Caco-2 (cell line): ENCODE measurements around the gene MAGEA4. TPM values are rescaled to one million over a fixed set of nuclear protein-coding genes. Genes with fewer than 3 reads are reported as not detected.

ENCODE experiments used
- BruUV-seq: library from RNA; stranded (reverse); fragments of 400-500 nt; replicated peaks from 2 replicates; lab custom pipeline; 2021; lab: Mats Ljungman, UMichigan
- CTCF ChIA-PET: fragments of 300-600 bp; sonication (Branson Sonifier 250); formaldehyde crosslinking; loops from one replicate; lab custom pipeline; 2022; ENCODE audit warnings: antibody characterized with exemption; lab: Charles Lee
- POLR2A ChIA-PET: fragments of 300-600 bp; sonication (Branson Sonifier 250); formaldehyde crosslinking; loops from one replicate; lab custom pipeline; 2022; ENCODE audit warnings: antibody characterized with exemption; lab: Charles Lee
- DNase-seq, 2 experiments: peaks; one replicate each; pipeline versions ENCODE4 v3.0.0 to v3.0.0-alpha.2; 2020 to 2022
- H3K27me3 ChIP-seq: replicated peaks from 2 replicates; pipeline ENCODE4 v1.6.0; 2011; ENCODE audit warnings: low read length; ENCODE audit not compliant: control insufficient read depth, insufficient read depth
- H3K36me3 ChIP-seq: 2 replicates; pipeline ENCODE4 v1.5.1; 2011; ENCODE audit warnings: low read length; ENCODE audit not compliant: control insufficient read depth, insufficient read depth
- H3K4me1 ChIP-seq: fragments of 250-450 bp; sonication (Bioruptor Pico); 2 replicates; pipeline ENCODE4 v1.5.1; 2020; ENCODE audit warnings: mild to moderate bottlenecking
- H3K4me3 ChIP-seq: 2 replicates; pipeline ENCODE4 v1.5.1; 2011; ENCODE audit warnings: low read depth, mild to moderate bottlenecking, control low read depth, low read length
- H3K9me3 ChIP-seq: fragments of 250-450 bp; sonication (Bioruptor Pico); 2 replicates; pipeline ENCODE4 v1.5.1; 2020; ENCODE audit warnings: mild to moderate bottlenecking, moderate library complexity
- H3K27ac Mint-ChIP-seq: one replicate; pipeline ENCODE4 v1.8.0; 2022; ENCODE audit warnings: mixed read lengths; ENCODE audit not compliant: unreplicated experiment
- H3K27me3 Mint-ChIP-seq: one replicate; pipeline ENCODE4 v1.8.0; 2022; ENCODE audit warnings: mixed read lengths; ENCODE audit not compliant: insufficient read depth, unreplicated experiment
- H3K36me3 Mint-ChIP-seq: one replicate; pipeline ENCODE4 v1.8.0; 2022; ENCODE audit warnings: mild to moderate bottlenecking, mixed read lengths; ENCODE audit not compliant: insufficient read depth, unreplicated experiment
- H3K4me1 Mint-ChIP-seq: one replicate; pipeline ENCODE4 v1.8.0; 2022; ENCODE audit warnings: low read depth, mixed read lengths; ENCODE audit not compliant: unreplicated experiment
- H3K4me3 Mint-ChIP-seq: one replicate; pipeline ENCODE4 v1.8.0; 2022; ENCODE audit warnings: mild to moderate bottlenecking, moderate library complexity, mixed read lengths; ENCODE audit not compliant: unreplicated experiment
- H3K9me3 Mint-ChIP-seq: one replicate; pipeline ENCODE4 v1.8.0; 2022; ENCODE audit warnings: mixed read lengths; ENCODE audit not compliant: unreplicated experiment
- intact Hi-C: fragments of 100-400 bp; cut with micrococcal nuclease; formaldehyde crosslinking; loops from one replicate; pipeline ENCODE4 v1.10.0; 2022; ENCODE audit not compliant: unreplicated experiment
- microRNA-seq: library from miRNA; unstranded; fragments of <30 nt; microRNA quantifications from one replicate; pipeline ENCODE4 v1.2.0, GENCODE V29; 2022
- total RNA-seq: library from RNA; stranded (reverse); gene quantifications from 2 replicates; pipeline ENCODE4 v1.2.3, GENCODE V29; 2022
- TF ChIP-seq, protein P1 (sequence below), 2 experiments: fragments of 200-600 bp in 1 of 2; IDR thresholded peaks; 1 replicate in 1 of 2; 2 replicates in 1 of 2; pipeline versions ENCODE4 v1.5.1 to v1.8.0; 2011 to 2022; ENCODE audit warnings: antibody characterized with exemption in 1 of 2, control low read depth in 1 of 2, inconsistent platforms in 1 of 2, low read depth in 1 of 2, low read length in 1 of 2, mild to moderate bottlenecking in 1 of 2, moderate library complexity in 1 of 2; ENCODE audit not compliant: insufficient read depth in 1 of 2, severe bottlenecking in 1 of 2, unreplicated experiment in 1 of 2

MAGEA4 gene
- total RNA-seq, 1 experiment from 2014 or later, result not detected

DNA sequence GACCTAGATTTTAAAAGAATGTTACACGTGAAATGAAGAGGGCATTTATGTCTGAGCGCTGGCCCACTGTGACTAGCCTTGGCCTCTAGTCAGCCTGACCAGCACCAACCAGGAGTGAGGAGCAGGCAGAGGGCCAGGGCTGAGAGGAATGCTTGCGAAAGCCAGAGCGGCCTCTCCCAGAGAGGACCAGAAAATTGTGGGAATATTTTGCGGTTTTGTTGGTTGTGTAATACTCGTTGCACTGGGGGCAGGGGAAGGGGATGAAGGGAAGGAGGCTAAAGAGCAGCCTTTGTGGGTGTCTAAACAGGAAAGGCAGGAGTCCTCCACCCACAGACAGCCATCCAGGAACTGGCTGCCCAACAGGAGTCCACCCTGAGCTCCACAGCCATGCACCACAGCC, 58.0 kb downstream of the MAGEA4 start:
- no TSS peak for BruUV-seq
- H3K36me3 ChIP-seq, result no peaks in the 10 kb centered on the region
- intact Hi-C loops, result loop anchor here (10.0 kb wide), 1 partner anchor 74 kb away; no protein-coding TSS in a partner anchor
- H3K27ac Mint-ChIP-seq, result no peak overlapping the region
- H3K9me3 ChIP-seq, result no peaks in the 10 kb centered on the region
- H3K4me3 ChIP-seq, result no peak overlapping the region
- no peaks in the 10 kb centered on the region for H3K27me3 ChIP-seq
- peak in 1 of 2 experiments; percentile 22 for DNase-seq
- no peak overlapping the region for H3K4me3 Mint-ChIP-seq
- H3K4me1 ChIP-seq, result peaks cover 3% of the 10 kb centered on the region; the same call in 1 of the 2 replicates
- no peaks in the 10 kb centered on the region for H3K9me3 Mint-ChIP-seq
- TF ChIP-seq, protein P1, sequence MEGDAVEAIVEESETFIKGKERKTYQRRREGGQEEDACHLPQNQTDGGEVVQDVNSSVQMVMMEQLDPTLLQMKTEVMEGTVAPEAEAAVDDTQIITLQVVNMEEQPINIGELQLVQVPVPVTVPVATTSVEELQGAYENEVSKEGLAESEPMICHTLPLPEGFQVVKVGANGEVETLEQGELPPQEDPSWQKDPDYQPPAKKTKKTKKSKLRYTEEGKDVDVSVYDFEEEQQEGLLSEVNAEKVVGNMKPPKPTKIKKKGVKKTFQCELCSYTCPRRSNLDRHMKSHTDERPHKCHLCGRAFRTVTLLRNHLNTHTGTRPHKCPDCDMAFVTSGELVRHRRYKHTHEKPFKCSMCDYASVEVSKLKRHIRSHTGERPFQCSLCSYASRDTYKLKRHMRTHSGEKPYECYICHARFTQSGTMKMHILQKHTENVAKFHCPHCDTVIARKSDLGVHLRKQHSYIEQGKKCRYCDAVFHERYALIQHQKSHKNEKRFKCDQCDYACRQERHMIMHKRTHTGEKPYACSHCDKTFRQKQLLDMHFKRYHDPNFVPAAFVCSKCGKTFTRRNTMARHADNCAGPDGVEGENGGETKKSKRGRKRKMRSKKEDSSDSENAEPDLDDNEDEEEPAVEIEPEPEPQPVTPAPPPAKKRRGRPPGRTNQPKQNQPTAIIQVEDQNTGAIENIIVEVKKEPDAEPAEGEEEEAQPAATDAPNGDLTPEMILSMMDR (IDR thresholded peaks at IDR 0.05; ENCODE audit: insufficient read depth in 1 of 2, low read depth in 1 of 2, low read length in 1 of 2, severe bottlenecking in 1 of 2, unreplicated experiment in 1 of 2), result no peak
- no peaks in the 10 kb centered on the region for H3K27me3 Mint-ChIP-seq
- POLR2A ChIA-PET, result interaction anchor here (0.6 kb wide), 1 partner anchor 12 kb away, joined by 4 read pairs; no protein-coding TSS in a partner anchor
- CTCF ChIA-PET, result no interaction called here
- peaks cover 16% of the 10 kb centered on the region for H3K36me3 Mint-ChIP-seq
- H3K4me1 Mint-ChIP-seq, result no peaks in the 10 kb centered on the region

DNA sequence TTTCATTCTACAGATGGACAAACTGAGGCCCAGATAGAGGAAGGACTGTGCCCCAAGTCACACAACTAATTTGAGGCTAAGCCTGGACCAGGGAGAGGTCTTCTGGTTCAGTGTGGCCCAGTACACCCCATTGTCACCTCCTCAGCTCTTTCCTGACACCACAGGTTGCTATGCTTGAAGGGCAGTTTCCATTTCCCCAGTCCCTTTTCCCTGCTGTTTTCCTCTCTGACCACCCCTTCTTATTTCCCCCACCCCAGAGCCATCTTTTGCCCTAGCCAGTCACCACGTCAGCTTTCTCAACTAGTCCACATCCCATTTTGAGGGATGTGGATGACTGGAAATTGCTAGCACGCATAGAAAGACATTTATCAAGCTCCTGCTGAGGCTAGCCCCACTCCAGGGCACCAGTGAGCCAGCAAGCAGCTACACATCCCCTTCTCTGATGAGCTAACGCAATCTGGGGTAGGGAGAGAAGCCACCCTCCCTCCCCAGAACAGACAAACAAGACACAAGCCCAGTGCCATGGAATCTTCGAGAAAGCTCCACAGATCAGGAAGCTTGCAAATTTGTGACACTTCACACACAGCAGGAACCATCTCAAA, 60.5 kb downstream of the MAGEA4 start:
- H3K9me3 ChIP-seq, result no peaks in the 10 kb centered on the region
- Mint-ChIP-seq H3K27ac (no peak overlapping the region), H3K4me3 (peak overlapping the region; percentile 76), H3K36me3 (peaks cover 22% of the 10 kb centered on the region), H3K9me3 (no peaks in the 10 kb centered on the region), H3K4me1 (peaks cover 7% of the 10 kb centered on the region), H3K27me3 (no peaks in the 10 kb centered on the region)
- no peaks in the 10 kb centered on the region for H3K36me3 ChIP-seq
- CTCF ChIA-PET, result interaction anchor here (0.8 kb wide), 1 partner anchor 14 kb away, joined by 4 read pairs; no protein-coding TSS in a partner anchor
- H3K27me3 ChIP-seq, result no peaks in the 10 kb centered on the region
- no TSS peak for BruUV-seq
- POLR2A ChIA-PET, result no interaction called here
- no peak for DNase-seq
- peaks cover 3% of the 10 kb centered on the region; the same call in 1 of the 2 replicates for H3K4me1 ChIP-seq
- TF ChIP-seq, protein P1 (IDR thresholded peaks at IDR 0.05; ENCODE audit: insufficient read depth in 1 of 2, low read depth in 1 of 2, low read length in 1 of 2, severe bottlenecking in 1 of 2, unreplicated experiment in 1 of 2), result no peak
- H3K4me3 ChIP-seq, result peak overlapping the region; percentile 63
- intact Hi-C loops, result loop anchor here (10.0 kb wide), 1 partner anchor 72 kb away; no protein-coding TSS in a partner anchor

DNA sequence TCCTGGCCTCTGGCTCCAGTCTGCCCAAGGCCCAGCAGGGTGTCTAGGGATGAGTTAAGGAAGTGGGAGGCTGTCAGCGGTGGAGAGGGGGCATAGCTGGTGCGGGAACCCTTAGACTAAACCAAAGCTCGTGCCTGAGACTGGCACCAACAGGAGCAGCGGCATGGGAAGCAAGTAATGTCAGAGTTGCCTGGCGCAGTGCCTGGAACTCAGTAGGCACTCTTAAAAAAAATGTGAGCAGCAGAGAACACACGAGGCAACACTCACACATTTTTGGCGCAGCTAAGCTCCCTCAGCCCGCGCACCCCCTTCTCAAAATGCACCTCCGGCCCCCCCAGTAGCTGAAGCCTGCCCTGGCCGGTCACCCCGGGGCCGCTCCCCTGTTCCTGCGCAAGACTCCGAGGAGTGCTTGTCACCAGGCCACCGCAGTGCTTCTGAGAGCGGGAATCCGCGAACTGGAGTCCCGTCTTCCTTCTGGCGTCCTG, 61.2 kb downstream of the MAGEA4 start:
- BruUV-seq, result no TSS peak
- Histone ChIP-seq H3K27me3 (no peaks in the 10 kb centered on the region), H3K4me3 (peak overlapping the region; percentile 63), H3K4me1 (peaks cover 3% of the 10 kb centered on the region; the same call in 1 of the 2 replicates), H3K9me3 (no peaks in the 10 kb centered on the region), H3K36me3 (no peaks in the 10 kb centered on the region)
- TF ChIP-seq, protein P1 (IDR thresholded peaks at IDR 0.05; ENCODE audit: insufficient read depth in 1 of 2, low read depth in 1 of 2, low read length in 1 of 2, severe bottlenecking in 1 of 2, unreplicated experiment in 1 of 2), result no peak
- Mint-ChIP-seq H3K27ac (peak overlapping the region; percentile 55), H3K9me3 (no peaks in the 10 kb centered on the region), H3K27me3 (no peaks in the 10 kb centered on the region), H3K4me1 (peaks cover 7% of the 10 kb centered on the region), H3K36me3 (peaks cover 16% of the 10 kb centered on the region), H3K4me3 (peak overlapping the region; percentile 76)
- DNase-seq, result peak in 1 of 2 experiments; percentile 17
- CTCF ChIA-PET, result interaction anchor here (0.8 kb wide), 1 partner anchor 15 kb away, joined by 4 read pairs; no protein-coding TSS in a partner anchor
- POLR2A ChIA-PET, result interaction anchor here (0.7 kb wide), 1 partner anchor 1301 kb away, joined by 9 read pairs; no protein-coding TSS in a partner anchor
- intact Hi-C loops, result loop anchor here (1.0 to 10.0 kb wide), 3 partner anchors 15 to 71 kb away; no protein-coding TSS in a partner anchor

Small RNA genes lying within 50 kb of the gene (microRNA-seq; reads per million reads assigned to microRNA genes)
- 1,624 reads per million, percentile 91 among the genes with 10 or more reads in this experiment for gene MIR224
- gene MIR452, result 872 reads per million, percentile 86 among the genes with 10 or more reads in this experiment

Other genes with a start within 250 kb of the MAGEA4 start
- gene PRRG3, start 217.4 kb upstream of the MAGEA4 start, total RNA-seq, result not detected in 2 replicates
- gene FATE1, start 196.9 kb upstream of the MAGEA4 start, total RNA-seq, result not detected in 2 replicates
- not detected in 2 replicates for gene CNGA2, start 178.1 kb upstream of the MAGEA4 start, total RNA-seq
- gene GABRE, start 61.8 kb downstream of the MAGEA4 start, total RNA-seq, result 39.8 and 40.4 TPM in 2 replicates
- not detected in 2 replicates for gene MAGEA10, start 225.7 kb downstream of the MAGEA4 start, total RNA-seq